ENCODE results near the gene TM7SF3.

DNA sequence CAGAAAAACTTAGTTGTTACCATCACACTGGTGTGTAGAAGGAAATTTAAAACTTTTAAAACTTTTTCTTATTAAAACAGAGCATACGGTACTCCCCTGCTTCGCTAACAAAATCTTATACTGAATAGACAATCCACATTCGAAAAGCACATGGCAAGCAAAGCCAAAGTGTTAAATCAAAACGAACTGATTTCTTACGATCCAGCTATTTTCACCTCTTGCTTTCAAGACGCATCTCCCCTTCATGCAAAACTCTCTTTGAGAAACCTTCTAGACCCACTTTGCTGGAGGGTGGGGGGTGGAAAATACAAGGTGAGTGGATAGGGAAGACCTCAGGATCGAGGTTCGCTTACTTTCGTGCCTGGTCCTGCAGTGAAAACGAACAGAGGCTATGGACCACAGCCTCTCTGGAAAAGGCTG, 76.7 kb downstream of the TM7SF3 start:
- TF ChIP-seq, protein P1, sequence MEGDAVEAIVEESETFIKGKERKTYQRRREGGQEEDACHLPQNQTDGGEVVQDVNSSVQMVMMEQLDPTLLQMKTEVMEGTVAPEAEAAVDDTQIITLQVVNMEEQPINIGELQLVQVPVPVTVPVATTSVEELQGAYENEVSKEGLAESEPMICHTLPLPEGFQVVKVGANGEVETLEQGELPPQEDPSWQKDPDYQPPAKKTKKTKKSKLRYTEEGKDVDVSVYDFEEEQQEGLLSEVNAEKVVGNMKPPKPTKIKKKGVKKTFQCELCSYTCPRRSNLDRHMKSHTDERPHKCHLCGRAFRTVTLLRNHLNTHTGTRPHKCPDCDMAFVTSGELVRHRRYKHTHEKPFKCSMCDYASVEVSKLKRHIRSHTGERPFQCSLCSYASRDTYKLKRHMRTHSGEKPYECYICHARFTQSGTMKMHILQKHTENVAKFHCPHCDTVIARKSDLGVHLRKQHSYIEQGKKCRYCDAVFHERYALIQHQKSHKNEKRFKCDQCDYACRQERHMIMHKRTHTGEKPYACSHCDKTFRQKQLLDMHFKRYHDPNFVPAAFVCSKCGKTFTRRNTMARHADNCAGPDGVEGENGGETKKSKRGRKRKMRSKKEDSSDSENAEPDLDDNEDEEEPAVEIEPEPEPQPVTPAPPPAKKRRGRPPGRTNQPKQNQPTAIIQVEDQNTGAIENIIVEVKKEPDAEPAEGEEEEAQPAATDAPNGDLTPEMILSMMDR (IDR thresholded peaks at IDR 0.05): no peak
- TF ChIP-seq POLR2AphosphoS5 (IDR thresholded peaks at IDR 0.05): no peak

All from transverse colon (tissue), 4 donors.